SH-SY5Y (cell line): Measurements from ENCODE around the gene CCDC14.

Experiments used
- GATA2 ChIP-seq: IDR thresholded peaks from 2 replicates; pipeline ENCODE4 v1.6.1; 2011; ENCODE audit warnings: mild to moderate bottlenecking, low read depth, low read length
- GATA3 ChIP-seq: IDR thresholded peaks from 2 replicates; pipeline ENCODE4 v1.6.1; 2011; ENCODE audit warnings: low read depth, mild to moderate bottlenecking, low read length, moderate library complexity

- TF ChIP-seq GATA3 (no peak), GATA2 (no peak)
Observed at GRCh38 chr3:123919353-123919752, 41.7 kb downstream of the CCDC14 start.
